Stimulated activated CD4-positive, alpha-beta T cell treated with anti-CD3 and anti-CD28 coated beads, TNF-alpha, amount 100 ng/mL, for 1 hour (primary cell): ENCODE data around the gene GSE1.

Experiments used
- DNase-seq, 3 donors: peaks; one replicate each; pipeline ENCODE4 v3.0.0-alpha.2; 2020; ENCODE audit warnings: low read depth in 3 of 3, low spot score in 1 of 3

Gene GSE1

GRCh38 chr16:85616607-85617321, 3.6 kb downstream of the GSE1 start:
- no peak for DNase-seq

- no peak for DNase-seq
Measured at GRCh38 chr16:85617948-85618347, 4.8 kb downstream of the GSE1 start.

GRCh38 chr16:85618521-85618920, 5.4 kb downstream of the GSE1 start:
- no peak for DNase-seq

GRCh38 chr16:85619101-85619891, 6.2 kb downstream of the GSE1 start:
- no peak for DNase-seq

- no peak for DNase-seq
Measured at GRCh38 chr16:85620374-85620773, 7.3 kb downstream of the GSE1 start.

GRCh38 chr16:85621698-85622428, 8.7 kb downstream of the GSE1 start:
- no peak for DNase-seq

- no peak for DNase-seq
Measured at GRCh38 chr16:85622683-85623082, 9.6 kb downstream of the GSE1 start.

- DNase-seq, result no peak
Measured at GRCh38 chr16:85623250-85623649, 10.1 kb downstream of the GSE1 start.

GRCh38 chr16:85623997-85624601, 11.0 kb downstream of the GSE1 start:
- DNase-seq, result no peak

GRCh38 chr16:85624646-85625045, 11.5 kb downstream of the GSE1 start:
- DNase-seq, result no peak

GRCh38 chr16:85625053-85625452, 11.9 kb downstream of the GSE1 start:
- DNase-seq, result no peak

GRCh38 chr16:85625485-85626117, 12.5 kb downstream of the GSE1 start:
- DNase-seq, result no peak

GRCh38 chr16:85626191-85626981, 13.3 kb downstream of the GSE1 start:
- no peak for DNase-seq

GRCh38 chr16:85627089-85627488, 14.0 kb downstream of the GSE1 start:
- DNase-seq, result no peak

GRCh38 chr16:85627526-85628264, 14.6 kb downstream of the GSE1 start:
- DNase-seq, result no peak

GRCh38 chr16:85628265-85628556, 15.1 kb downstream of the GSE1 start:
- no peak for DNase-seq

- no peak for DNase-seq
Measured at GRCh38 chr16:85628645-85629044, 15.5 kb downstream of the GSE1 start.

- no peak for DNase-seq
Measured at GRCh38 chr16:85629326-85629725, 16.2 kb downstream of the GSE1 start.

GRCh38 chr16:85629853-85630252, 16.7 kb downstream of the GSE1 start:
- DNase-seq, result no peak

- no peak for DNase-seq
Measured at GRCh38 chr16:85631230-85631629, 18.1 kb downstream of the GSE1 start.
